Midbrain (tissue), 1 donor: ENCODE results near the gene GREM2.

ENCODE experiments used
- DNase-seq: peaks from one replicate; lab custom pipeline; 2025; lab: John Stamatoyannopoulos, UW

The GREM2 gene

DNA sequence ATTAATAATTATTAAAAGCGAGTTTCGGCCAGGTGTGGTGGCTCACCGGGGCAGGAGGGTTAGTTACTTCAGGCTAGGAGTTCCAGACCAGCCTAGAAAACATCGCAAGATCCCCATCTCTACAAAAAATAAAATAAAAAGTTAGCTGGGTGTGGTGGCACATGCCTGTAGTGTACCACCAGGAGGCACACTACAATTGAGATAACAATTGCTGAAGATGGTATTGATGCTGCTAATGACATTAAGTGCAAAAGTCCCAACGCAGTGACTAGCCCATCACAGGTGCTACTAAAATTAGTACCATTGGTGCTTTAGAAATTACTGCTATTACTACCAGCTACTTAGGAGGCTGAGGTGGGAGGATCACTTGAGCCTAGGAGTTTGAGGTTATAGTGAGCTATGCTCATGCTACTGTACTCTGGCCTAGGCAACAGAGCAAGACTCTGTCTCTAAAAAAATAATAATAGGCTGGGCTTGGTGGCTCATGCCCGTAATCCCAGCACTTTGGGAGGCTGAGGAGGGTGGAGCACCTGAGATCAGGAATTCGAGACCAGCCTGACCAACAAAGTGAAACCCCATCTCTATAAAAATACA, 156.6 kb downstream of the GREM2 start:
- DNase-seq: no peak

DNA sequence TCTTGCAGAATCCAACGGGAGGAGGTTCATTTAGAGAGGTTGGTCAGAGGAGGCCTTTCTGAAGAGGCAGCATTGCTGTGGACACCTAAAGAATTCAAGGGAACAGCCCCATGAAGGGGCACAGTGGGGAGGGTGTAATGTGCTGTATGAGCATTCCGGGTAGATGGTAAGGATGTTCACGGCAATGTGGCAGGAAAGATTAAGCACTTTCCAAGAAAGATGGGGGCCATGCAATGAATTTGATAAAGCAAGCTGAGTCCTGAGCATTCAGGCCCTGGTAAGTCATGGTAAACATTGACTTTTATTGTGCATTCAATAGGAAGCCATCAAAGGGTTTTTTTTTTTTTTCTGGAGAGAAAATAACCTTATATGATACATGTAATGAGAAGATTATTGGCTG, 166.6 kb downstream of the GREM2 start:
- DNase-seq: no peak

- no peak for DNase-seq
Observed at GRCh38 chr1:240441669-240442068, 170.3 kb downstream of the GREM2 start.
